PC-3 (cell line): ENCODE measurements around the gene ASF1A. TPM values are rescaled to one million over a fixed set of nuclear protein-coding genes. Genes with fewer than 3 reads are reported as not detected.

ENCODE experiments used
- ATAC-seq: fragments of 200-7000 bp; cut with Tn5 transposase; 2 replicates; pipeline ENCODE4 v1.9.1; 2020; ENCODE audit warnings: mild to moderate bottlenecking, moderate library complexity
- BruUV-seq: library from RNA; stranded (reverse); fragments of 400-500 nt; replicated peaks from 2 replicates; lab custom pipeline; 2021; lab: Mats Ljungman, UMichigan
- CTCF ChIA-PET: fragments of 300-600 bp; sonication (Branson Sonifier 250); formaldehyde crosslinking; loops from one replicate; lab custom pipeline; 2022; ENCODE audit warnings: antibody characterized with exemption; lab: Charles Lee
- POLR2A ChIA-PET: fragments of 300-600 bp; sonication (Branson Sonifier 250); formaldehyde crosslinking; loops from one replicate; lab custom pipeline; 2022; ENCODE audit warnings: antibody characterized with exemption; ENCODE audit not compliant: unreplicated experiment; lab: Charles Lee
- DNase-seq: peaks from one replicate; pipeline ENCODE4 v3.0.0-alpha.2; 2015
- H2AFZ ChIP-seq: fragments of 300-600 bp; sonication (generic); 2 replicates; pipeline ENCODE4 v1.6.0; 2016; ENCODE audit warnings: antibody characterized with exemption, low read length
- H3F3A ChIP-seq: fragments of 300-600 bp; sonication (generic); one replicate; pipeline ENCODE4 v1.6.0; 2017; ENCODE audit warnings: antibody characterized with exemption, low read length, control low read depth, mild to moderate bottlenecking; ENCODE audit not compliant: unreplicated experiment
- H3K27ac ChIP-seq: fragments of 300-600 bp; sonication (generic); 2 replicates; pipeline ENCODE4 v1.5.1; 2016; ENCODE audit warnings: mild to moderate bottlenecking, low read length
- H3K27me3 ChIP-seq: fragments of 300-600 bp; sonication (generic); 2 replicates; pipeline ENCODE4 v1.6.1; 2016; ENCODE audit warnings: low read length, mixed read lengths
- H3K36me3 ChIP-seq: fragments of 300-600 bp; sonication (generic); 2 replicates; pipeline ENCODE4 v1.6.1; 2016; ENCODE audit warnings: low read depth, mixed run types, low read length, mixed read lengths
- H3K4me1 ChIP-seq: fragments of 300-600 bp; sonication (generic); 2 replicates; pipeline ENCODE4 v1.5.1; 2016; ENCODE audit warnings: low read length; ENCODE audit not compliant: insufficient read depth
- H3K4me2 ChIP-seq: fragments of 300-600 bp; sonication (generic); 2 replicates; pipeline ENCODE4 v1.6.0; 2016; ENCODE audit warnings: low read length
- H3K4me3 ChIP-seq: fragments of 300-600 bp; sonication (generic); 2 replicates; pipeline ENCODE4 v1.5.1; 2016; ENCODE audit warnings: mild to moderate bottlenecking, low read length, mixed read lengths
- H3K79me2 ChIP-seq: fragments of 300-600 bp; sonication (generic); 2 replicates; pipeline ENCODE4 v1.6.1; 2017; ENCODE audit warnings: low read length, mixed read lengths
- H3K9ac ChIP-seq: fragments of 300-600 bp; sonication (generic); 2 replicates; pipeline ENCODE4 v1.6.0; 2016; ENCODE audit warnings: mild to moderate bottlenecking, low read length
- H3K9me2 ChIP-seq: fragments of 300-600 bp; sonication (generic); replicated peaks from 2 replicates; pipeline ENCODE4 v1.6.1; 2016; ENCODE audit warnings: mixed run types, low read length, mixed read lengths
- H3K9me3 ChIP-seq: fragments of 300-600 bp; sonication (generic); 2 replicates; pipeline ENCODE4 v1.6.1; 2016; ENCODE audit warnings: low read length, mixed read lengths
- H4K20me1 ChIP-seq: fragments of 300-600 bp; sonication (generic); 2 replicates; pipeline ENCODE4 v1.6.1; 2016; ENCODE audit warnings: low read length, mixed read lengths
- CTCF ChIP-seq: fragments of 300-600 bp; sonication (generic); conservative IDR thresholded peaks from 2 replicates; pipeline ENCODE4 v1.5.1; 2017; ENCODE audit warnings: antibody characterized with exemption, low read depth, mild to moderate bottlenecking, low read length
- EZH2 ChIP-seq: fragments of 300-600 bp; sonication (generic); IDR thresholded peaks from one replicate; pipeline ENCODE4 v1.6.1; 2017; ENCODE audit warnings: antibody characterized with exemption, mild to moderate bottlenecking, low read length; ENCODE audit not compliant: unreplicated experiment
- EZH2phosphoT487 ChIP-seq: fragments of 300-600 bp; sonication (generic); IDR thresholded peaks from 2 replicates; pipeline ENCODE4 v1.6.1; 2018; ENCODE audit warnings: mild to moderate bottlenecking, antibody characterized with exemption, low read length, borderline replicate concordance
- intact Hi-C: fragments of 100-400 bp; cut with micrococcal nuclease; formaldehyde crosslinking; loops from 2 replicates; pipeline ENCODE4 v1.9.0; 2023
- total RNA-seq: library from RNA; depleted of rRNA; stranded (reverse); fragments of >200 nt; gene quantifications from 2 replicates; pipeline ENCODE4 v1.2.3, GENCODE V29; 2014

ASF1A gene
- total RNA-seq, 1 experiment from 2014 or later: 25.0 TPM

- Histone ChIP-seq H3K27me3 (no peaks in the 10 kb centered on the region), H4K20me1 (no peaks in the 10 kb centered on the region), H3K27ac (no peak overlapping the region), H3K4me3 (no peak overlapping the region), H3K36me3 (peaks cover 29% of the 10 kb centered on the region), H3K4me2 (no peak overlapping the region), H3K9ac (no peak overlapping the region), H2AFZ (no peak overlapping the region), H3K79me2 (no peaks in the 10 kb centered on the region), H3K9me3 (no peaks in the 10 kb centered on the region), H3K9me2 (no peaks in the 10 kb centered on the region), H3K4me1 (no peaks in the 10 kb centered on the region), H3F3A (no peaks in the 10 kb centered on the region)
- no peak for DNase-seq
- ATAC-seq: no peak
- CTCF ChIA-PET: no interaction called here
- no peak for TF ChIP-seq CTCF
- no peak for TF ChIP-seq EZH2
- TF ChIP-seq EZH2phosphoT487: no peak
- no TSS peak for BruUV-seq
- POLR2A ChIA-PET: no interaction called here
- intact Hi-C loops: no loop called here
Observed at GRCh38 chr6:118914598-118914997, 20.6 kb downstream of the ASF1A start.

DNA sequence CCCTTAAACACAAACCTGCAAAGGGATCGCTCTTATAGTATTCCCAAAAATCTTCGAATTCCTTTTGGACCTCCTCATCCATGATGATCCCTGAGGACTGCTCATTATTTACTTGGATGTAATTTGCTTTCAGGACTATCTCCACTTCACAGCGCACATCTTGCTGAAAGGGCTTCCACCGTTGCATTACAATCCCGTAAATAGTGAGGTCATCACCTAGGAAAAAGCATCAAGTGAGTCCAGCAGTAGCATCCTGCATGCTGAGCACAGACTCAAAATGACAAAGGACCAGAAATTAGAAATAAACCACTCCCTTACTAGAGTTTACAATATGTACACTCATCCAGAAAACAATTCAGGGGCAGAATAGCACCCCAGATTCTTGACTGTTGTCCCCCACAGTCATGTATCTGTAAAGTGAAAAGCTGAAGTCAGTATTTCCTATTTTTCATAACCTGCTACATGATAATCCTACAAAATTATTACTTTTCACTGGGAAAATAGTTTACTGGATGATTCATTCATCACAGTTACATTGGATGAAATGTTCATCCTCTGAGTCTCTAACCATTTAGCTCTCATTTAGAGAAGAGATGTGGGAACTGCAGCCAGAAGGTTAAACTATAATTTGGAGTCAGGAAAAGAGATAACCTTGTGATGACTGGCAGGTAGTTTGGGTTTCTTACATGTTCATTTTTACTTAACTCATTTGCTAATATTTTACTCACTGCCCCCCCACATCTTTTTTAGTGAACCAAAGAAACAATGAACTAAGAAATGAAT, 23.8 kb downstream of the ASF1A start:
- intact Hi-C loops: no loop called here
- CTCF ChIA-PET: no interaction called here
- POLR2A ChIA-PET: no interaction called here

More for the DNA sequence above, 23.8 kb downstream of the ASF1A start:
- Histone ChIP-seq H3K4me1 (no peaks in the 10 kb centered on the region), H3K9me3 (no peaks in the 10 kb centered on the region), H3K4me2 (no peak overlapping the region), H3K36me3 (peaks cover 22% of the 10 kb centered on the region), H3F3A (no peaks in the 10 kb centered on the region), H2AFZ (no peak overlapping the region), H3K27ac (no peak overlapping the region), H3K27me3 (no peaks in the 10 kb centered on the region), H3K4me3 (no peak overlapping the region), H3K9me2 (no peaks in the 10 kb centered on the region), H4K20me1 (no peaks in the 10 kb centered on the region), H3K79me2 (no peaks in the 10 kb centered on the region), H3K9ac (no peak overlapping the region)
- ATAC-seq: no peak; the same call in 1 of the 2 replicates
- TF ChIP-seq EZH2 (no peak), CTCF (no peak), EZH2phosphoT487 (no peak)
- no peak for DNase-seq
- no TSS peak for BruUV-seq
